DMS 273 (cell line): ENCODE measurements around the gene KRT27.

Source experiments
- DNase-seq: peaks from one replicate; lab custom pipeline; 2025; ENCODE audit not compliant: unreplicated experiment; lab: John Stamatoyannopoulos, UW

The KRT27 gene

GRCh38 chr17:40809721-40810421, 27.5 kb upstream of the KRT27 start:
- DNase-seq, result no peak

GRCh38 chr17:40806131-40806530, 23.8 kb upstream of the KRT27 start:
- DNase-seq, result no peak

DNA sequence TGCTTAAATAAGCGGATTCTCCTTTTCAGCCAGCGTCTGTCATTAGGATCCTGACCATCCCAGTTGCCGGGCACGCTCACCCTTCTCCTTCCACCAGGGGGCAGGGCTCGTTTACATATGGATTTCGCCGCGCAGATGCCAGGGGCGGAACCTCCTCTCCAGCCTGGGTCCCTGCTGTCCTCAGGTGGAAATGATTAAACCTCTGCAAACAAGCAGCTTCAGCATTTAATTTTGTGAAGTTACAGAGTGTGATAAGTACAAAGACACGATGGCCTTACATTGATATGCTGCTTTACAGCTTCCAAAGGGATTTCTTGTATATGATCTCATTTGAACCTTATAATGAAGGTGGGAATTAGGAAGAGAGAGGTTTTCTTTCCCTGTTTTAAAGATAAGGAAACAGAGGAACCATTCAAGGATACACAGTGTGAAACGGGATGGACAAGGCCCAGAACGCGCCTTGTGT, 21.3 kb upstream of the KRT27 start:
- peak; percentile 91 for DNase-seq

DNA sequence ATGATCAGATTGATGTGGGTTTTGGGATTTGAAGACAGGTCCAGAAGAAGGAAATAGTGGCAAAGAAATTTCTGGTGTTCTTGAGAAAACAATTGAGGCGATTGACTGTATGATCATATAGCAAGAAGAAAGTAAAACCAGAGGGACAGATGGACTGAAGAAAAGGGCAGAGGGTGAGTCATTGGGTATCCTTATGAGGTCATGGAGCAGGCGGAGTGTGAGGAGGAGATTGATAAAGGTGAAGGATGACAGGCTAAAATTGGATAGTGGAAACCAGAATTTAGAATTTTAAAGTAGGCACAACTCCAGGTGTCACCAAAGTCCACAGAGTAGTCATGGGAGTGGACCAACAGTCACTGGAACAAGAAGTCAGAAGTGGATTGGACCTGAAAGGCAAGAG, 18.8 kb upstream of the KRT27 start:
- DNase-seq, result no peak

DNA sequence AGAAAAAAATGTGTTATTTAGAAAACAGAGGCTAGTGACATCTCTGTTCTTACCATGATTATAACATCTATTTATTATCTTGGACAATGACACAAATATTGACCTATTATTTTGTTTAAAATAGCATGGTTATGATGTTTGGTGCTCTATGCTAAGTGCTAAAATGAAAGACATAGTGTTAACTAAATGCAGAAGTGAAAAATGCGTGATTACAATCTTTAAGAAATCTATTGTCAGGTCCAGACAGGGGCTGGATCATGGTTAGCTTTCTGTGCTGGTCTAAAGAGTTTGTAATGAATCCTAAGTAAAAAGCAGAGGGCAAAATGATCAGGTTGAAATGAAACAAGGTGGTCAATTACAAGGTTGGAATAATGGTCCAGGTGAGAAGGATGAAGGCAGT, 18.0 kb upstream of the KRT27 start:
- DNase-seq, result no peak

DNA sequence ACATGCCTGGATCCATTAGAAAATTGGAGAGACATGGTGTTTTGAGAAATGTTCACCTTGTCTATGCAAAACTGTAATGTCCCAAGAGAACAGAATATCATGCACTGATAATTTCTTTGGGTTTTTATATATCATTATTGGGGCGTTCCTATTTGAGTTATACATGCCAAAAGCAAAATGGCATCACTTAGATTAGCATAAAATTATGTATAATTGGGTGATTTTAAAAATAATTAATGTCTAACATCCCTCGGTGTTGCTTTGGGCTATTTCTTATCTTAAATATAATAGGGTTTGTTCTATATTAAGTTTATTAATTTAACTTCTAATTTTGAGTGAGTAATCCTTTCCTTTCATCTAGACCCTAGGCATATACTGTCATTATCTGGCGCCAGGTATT, 17.5 kb upstream of the KRT27 start, which contains the start of gene KRT28:
Gene KRT28 (minus strand): TSS at position 101 of the 400 bp plus-strand sequence. CDS start 66 bp downstream, at position 35.
- DNase-seq, result no peak

DNA sequence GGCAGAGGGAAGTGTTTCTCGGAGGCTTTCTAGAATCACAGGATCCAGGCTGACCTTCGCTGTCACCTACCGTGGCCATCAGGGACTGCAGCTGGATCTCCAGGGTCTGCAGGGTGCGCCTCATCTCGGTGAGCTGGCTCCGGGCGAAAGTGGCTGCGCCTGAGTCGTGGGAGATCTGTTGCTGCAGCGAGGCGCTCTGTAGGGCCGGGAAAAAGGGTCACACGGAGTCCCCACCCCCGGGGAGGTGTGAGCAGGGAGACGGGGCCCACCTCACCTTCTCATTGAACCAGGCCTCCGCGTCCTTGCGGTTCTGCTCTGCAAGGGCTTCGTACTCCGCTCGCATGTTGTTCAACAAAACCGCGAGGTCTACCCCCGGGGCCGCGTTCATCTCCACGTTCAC, 14.5 kb upstream of the KRT27 start:
- no peak for DNase-seq

DNA sequence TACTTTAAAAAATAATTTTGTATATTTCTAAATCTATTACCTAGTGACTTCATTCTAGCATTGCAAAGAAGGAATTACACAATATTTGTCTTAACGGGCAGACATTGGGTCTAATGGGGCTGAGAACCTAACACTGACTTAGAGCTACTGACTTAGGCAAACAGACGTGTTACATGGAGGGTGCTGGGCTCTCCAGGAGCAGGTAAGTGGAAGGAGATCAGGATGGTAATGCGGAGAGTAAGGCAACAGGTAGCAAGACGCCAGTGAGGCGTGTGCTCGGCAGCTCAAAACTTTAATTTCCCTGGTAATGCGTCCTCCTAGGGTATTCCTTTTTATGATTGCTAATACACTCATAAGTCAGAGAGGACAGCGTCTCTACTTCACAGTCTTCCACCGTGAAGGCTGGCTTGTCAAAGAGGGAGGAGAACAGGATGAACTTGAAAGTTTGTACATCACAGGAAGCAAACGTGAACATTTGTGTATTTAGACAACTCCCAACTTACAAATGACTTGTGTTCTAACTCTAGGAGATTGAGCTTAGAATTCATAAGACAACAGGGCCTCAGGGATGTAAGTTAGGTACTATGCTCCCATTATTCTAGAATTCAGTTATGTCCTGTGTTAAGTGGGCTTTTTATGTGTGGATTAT, 12.8 kb upstream of the KRT27 start:
- no peak for DNase-seq

DNA sequence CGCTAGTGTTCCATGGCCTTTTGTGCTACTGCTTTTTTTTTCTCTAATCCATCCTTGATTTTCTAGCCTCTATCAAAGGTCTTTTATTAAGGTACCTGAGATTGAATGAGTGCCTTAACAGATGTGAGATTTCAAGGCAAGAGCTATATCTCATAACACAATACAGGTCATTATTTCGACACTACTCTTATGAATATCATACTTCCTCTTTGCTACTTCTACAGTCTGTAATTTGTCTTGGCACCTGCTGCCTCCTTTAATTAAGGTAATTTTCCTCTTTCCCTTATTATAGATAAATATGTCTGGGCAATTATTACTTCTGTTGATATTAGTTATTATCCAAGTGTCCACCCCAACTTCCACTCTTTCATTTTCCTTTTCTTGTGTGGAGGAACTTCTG, 12.1 kb upstream of the KRT27 start:
- no peak for DNase-seq

DNA sequence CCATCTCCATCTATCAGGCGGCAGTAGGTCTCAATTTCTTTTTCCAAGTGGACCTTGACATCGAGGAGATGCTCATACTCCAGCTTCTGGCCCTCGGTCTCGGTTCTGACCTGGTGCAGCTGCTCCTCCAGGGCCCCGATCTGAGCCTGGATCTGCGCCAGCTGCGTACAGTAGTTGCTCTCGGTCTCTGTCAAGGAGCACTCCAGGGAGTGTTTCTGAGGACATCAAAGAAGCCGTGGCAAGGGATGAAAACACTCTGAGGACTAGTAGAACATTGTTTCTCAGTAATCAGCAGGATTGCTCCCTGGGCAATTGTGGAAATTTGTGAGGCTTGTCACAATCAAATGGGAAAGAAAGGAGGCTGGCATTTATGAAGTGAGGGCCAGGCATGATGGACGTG, 11.5 kb upstream of the KRT27 start:
- no peak for DNase-seq

DNA sequence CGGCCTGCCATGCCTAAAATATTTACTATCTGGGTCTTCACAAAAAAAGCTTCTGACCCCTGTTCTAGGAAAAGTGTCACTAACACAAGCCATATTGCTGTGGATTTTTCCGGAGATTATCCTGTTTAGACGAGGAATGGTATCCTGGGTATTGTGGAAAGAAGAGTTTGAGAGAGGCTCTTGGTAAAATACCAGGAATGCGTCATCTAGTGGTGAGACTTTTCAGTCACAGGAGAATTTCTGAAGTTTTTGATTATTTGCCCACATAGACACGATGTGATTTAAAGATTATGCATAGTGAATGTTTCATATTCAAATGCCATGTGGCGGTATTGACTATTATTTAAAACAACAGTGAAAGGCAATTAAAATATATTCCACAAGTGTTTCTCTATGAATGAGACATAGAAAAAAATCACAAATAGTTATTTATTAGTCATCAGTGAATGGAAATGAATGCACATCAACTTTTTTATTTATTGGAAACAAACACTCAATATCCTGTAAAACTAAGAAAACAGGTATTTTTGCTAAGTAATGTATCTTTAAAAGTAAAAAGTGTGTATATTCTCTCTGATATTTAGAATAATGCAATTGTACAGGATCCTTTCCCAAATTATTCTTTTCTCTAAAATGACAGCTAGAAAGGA, 9.6 kb upstream of the KRT27 start:
- DNase-seq, result no peak

DNA sequence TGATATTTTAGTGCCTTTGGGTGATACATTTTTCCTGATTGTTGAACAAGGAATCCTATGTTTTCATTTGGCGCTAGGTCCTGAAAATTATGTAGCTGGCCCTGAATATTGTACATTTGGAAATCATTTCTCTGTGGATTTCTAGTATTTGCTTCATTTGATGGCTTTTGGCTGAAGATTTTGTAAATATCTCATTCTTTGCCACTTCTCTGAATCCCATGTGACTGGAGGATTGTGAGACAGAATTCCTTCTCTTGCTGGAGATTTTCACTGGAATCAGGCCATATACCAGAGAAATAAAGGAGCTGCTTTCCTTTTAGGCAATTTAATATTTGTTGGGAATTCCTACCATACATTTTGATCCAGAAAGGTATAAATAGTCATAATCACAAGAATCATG, 8.8 kb upstream of the KRT27 start:
- DNase-seq, result no peak

- no peak for DNase-seq
Observed at GRCh38 chr17:40779181-40779909, 3.0 kb downstream of the KRT27 start.

- no peak for DNase-seq
Observed at GRCh38 chr17:40778461-40778860, 3.9 kb downstream of the KRT27 start.

GRCh38 chr17:40777971-40778370, 4.4 kb downstream of the KRT27 start:
- DNase-seq, result no peak

GRCh38 chr17:40777459-40777858, 4.9 kb downstream of the KRT27 start:
- no peak for DNase-seq

GRCh38 chr17:40775945-40776344, 6.4 kb downstream of the KRT27 start:
- no peak for DNase-seq

DNA sequence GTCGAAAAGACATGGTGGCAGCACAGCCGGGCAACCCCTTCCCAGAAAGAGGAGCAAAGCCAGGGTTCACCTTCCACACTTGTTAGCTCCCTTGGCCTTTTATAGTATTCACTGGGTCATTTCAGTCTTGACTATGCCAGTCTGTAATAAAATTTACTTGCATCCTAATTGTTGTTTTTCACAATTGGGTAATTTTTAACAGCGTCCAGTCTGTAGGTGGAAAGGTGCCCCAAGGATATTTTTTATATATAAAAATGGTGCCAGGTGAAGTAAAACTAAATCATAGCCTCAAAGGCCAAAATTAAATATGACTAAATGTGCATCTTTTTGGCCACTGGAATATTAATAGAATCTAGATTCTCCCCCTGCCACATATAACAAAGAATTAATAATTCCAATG, 10.2 kb downstream of the KRT27 start, which contains the start of gene KRT26:
Gene KRT26 (minus strand): TSS at position 101 of the 400 bp plus-strand sequence. CDS start 88 bp downstream, at position 13.
- DNase-seq, result no peak

- no peak for DNase-seq
Observed at GRCh38 chr17:40765657-40766056, 16.7 kb downstream of the KRT27 start.

- no peak for DNase-seq
Observed at GRCh38 chr17:40763752-40764151, 18.6 kb downstream of the KRT27 start.
